Glutamatergic neuron (in vitro differentiated cells): ENCODE data around the gene UCP2. TPM values are rescaled to one million over a fixed set of nuclear protein-coding genes. Genes with fewer than 3 reads are reported as not detected.
A peak's percentile ranks its signal among the peaks of the same experiment; 100 is the strongest.

Experiments
- DNase-seq: peaks from one replicate; pipeline ENCODE4 v3.0.0; 2022
- H3K27ac Mint-ChIP-seq: one replicate; pipeline ENCODE4 v1.8.0; 2020; ENCODE audit warnings: mild to moderate bottlenecking, mixed read lengths, inconsistent platforms; ENCODE audit not compliant: unreplicated experiment
- H3K27me3 Mint-ChIP-seq: one replicate; pipeline ENCODE4 v1.8.0; 2020; ENCODE audit warnings: mild to moderate bottlenecking, moderate library complexity, mixed read lengths, inconsistent platforms; ENCODE audit not compliant: unreplicated experiment
- H3K36me3 Mint-ChIP-seq: one replicate; pipeline ENCODE4 v1.8.0; 2020; ENCODE audit warnings: mild to moderate bottlenecking, mixed read lengths, inconsistent platforms; ENCODE audit not compliant: unreplicated experiment
- H3K4me1 Mint-ChIP-seq: one replicate; pipeline ENCODE4 v1.8.0; 2020; ENCODE audit warnings: mild to moderate bottlenecking, low read depth, mixed read lengths, inconsistent platforms; ENCODE audit not compliant: unreplicated experiment
- H3K4me3 Mint-ChIP-seq: one replicate; pipeline ENCODE4 v1.8.0; 2020; ENCODE audit warnings: mild to moderate bottlenecking, mixed read lengths, inconsistent platforms; ENCODE audit not compliant: unreplicated experiment
- H3K9me3 Mint-ChIP-seq: one replicate; pipeline ENCODE4 v1.8.0; 2020; ENCODE audit warnings: mild to moderate bottlenecking, moderate library complexity, mixed read lengths, inconsistent platforms; ENCODE audit not compliant: unreplicated experiment
- CTCF ChIP-seq: fragments of 200-600 bp; sonication (generic); IDR thresholded peaks from one replicate; pipeline ENCODE4 v1.5.0; 2021; ENCODE audit not compliant: partially characterized antibody, unreplicated experiment
- total RNA-seq: library from RNA; stranded (reverse); fragmentation: NEBNext Ultra II Directional; extraction: Animal tissue kit (Norgen Biotek cat#: 25700); gene quantifications from one replicate; pipeline ENCODE4 v1.2.1, GENCODE V29; 2021; ENCODE audit not compliant: unreplicated experiment

Gene UCP2
- total RNA-seq, 1 donor from 2014 or later = 91.1 TPM

GRCh38 chr11:73969991-73970800, 12.4 kb downstream of the UCP2 start:
- Mint-ChIP-seq H3K27me3 (peaks cover 2% of the 10 kb centered on the region), H3K27ac (no peak overlapping the region), H3K4me3 (no peak overlapping the region), H3K4me1 (peaks cover under 1% of the 10 kb centered on the region), H3K9me3 (no peaks in the 10 kb centered on the region), H3K36me3 (peaks cover 5% of the 10 kb centered on the region)
- DNase-seq = no peak
- TF ChIP-seq CTCF = no peak

- H3K4me3 Mint-ChIP-seq = no peak overlapping the region
- H3K27me3 Mint-ChIP-seq = peaks cover 2% of the 10 kb centered on the region
- no peak overlapping the region for H3K27ac Mint-ChIP-seq
- DNase-seq = no peak
- no peaks in the 10 kb centered on the region for H3K9me3 Mint-ChIP-seq
- no peak for TF ChIP-seq CTCF
- H3K36me3 Mint-ChIP-seq = peaks cover 5% of the 10 kb centered on the region
- H3K4me1 Mint-ChIP-seq = peaks cover 9% of the 10 kb centered on the region
Measured at GRCh38 chr11:73969091-73969490, 13.6 kb downstream of the UCP2 start.

- H3K27ac Mint-ChIP-seq = no peak overlapping the region
Measured at GRCh38 chr11:73968356-73968966, 14.2 kb downstream of the UCP2 start.

DNA sequence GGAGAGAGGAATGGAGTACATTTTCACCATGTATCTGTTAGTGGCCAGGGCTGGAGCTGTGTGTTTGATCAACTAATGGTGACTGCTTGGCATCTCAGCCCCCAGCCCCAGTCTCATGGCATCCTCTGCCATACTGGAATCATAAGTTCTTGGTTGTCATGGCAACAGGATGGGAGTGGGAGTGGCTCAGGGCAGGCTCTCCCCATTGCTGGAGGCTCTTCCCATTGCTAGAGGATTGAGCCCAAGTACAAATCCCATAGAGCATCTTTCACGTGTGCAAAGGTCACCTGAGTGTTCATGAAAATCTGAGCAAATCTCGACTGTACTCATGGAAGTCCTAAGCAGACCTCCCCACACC, 16.9 kb downstream of the UCP2 start:
- TF ChIP-seq CTCF = no peak
- Mint-ChIP-seq H3K9me3 (no peaks in the 10 kb centered on the region), H3K27ac (no peak overlapping the region), H3K36me3 (peaks cover 5% of the 10 kb centered on the region), H3K4me1 (peaks cover 9% of the 10 kb centered on the region), H3K27me3 (peaks cover 4% of the 10 kb centered on the region), H3K4me3 (no peak overlapping the region)
- no peak for DNase-seq

More at GRCh38 chr11:73968356-73968966, 14.2 kb downstream of the UCP2 start:
- peaks cover 9% of the 10 kb centered on the region for H3K4me1 Mint-ChIP-seq
- H3K4me3 Mint-ChIP-seq = peak overlapping the region; percentile 5
- H3K27me3 Mint-ChIP-seq = peaks cover 2% of the 10 kb centered on the region
- no peaks in the 10 kb centered on the region for H3K9me3 Mint-ChIP-seq
- DNase-seq = no peak
- TF ChIP-seq CTCF = no peak
- peaks cover 5% of the 10 kb centered on the region for H3K36me3 Mint-ChIP-seq

GRCh38 chr11:73965076-73965763, 17.4 kb downstream of the UCP2 start:
- TF ChIP-seq CTCF = no peak
- DNase-seq = peak; percentile 36
- Mint-ChIP-seq H3K36me3 (peaks cover 5% of the 10 kb centered on the region), H3K27me3 (peaks cover 4% of the 10 kb centered on the region), H3K4me3 (peak overlapping the region; percentile 85), H3K9me3 (no peaks in the 10 kb centered on the region), H3K4me1 (peaks cover 9% of the 10 kb centered on the region), H3K27ac (peak overlapping the region; percentile 33)
